ENCODE measurements around the gene EN1. TPM values are rescaled to one million over a fixed set of nuclear protein-coding genes. Genes with fewer than 3 reads are reported as not detected.

Gene EN1
- total and polyA plus RNA-seq, 7 experiments from 2014 or later: not detected

DNA sequence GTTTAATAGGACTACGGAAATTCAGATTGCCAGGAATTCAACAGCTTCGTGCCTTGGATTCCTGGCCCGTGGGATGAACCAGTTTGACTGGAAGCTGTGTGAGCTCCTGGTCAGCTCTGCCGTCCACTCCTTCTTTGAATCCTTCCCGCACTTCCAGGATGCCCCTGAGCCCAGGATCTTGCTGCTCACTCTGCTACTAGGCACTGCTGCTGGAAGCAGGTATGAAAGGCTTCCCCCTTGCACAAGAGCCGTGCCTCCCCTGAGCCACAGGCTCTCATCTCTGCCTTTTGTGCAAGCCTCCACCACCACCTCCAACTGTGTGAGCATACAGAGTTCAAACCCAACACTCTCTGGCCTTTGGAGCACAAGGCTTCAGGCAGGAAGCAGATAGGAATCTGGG is 34.9 kb downstream of the EN1 start:
- H3K27me3 ChIP-seq (ENCODE audit: control insufficient read depth in 2 of 2, insufficient read depth in 2 of 2, low read length in 2 of 2): peaks cover 0 to 5% of the 10 kb centered on the region in 2 donors
- no peaks in the 10 kb centered on the region for H3K36me3 Mint-ChIP-seq
- H3K27ac ChIP-seq (ENCODE audit: low read depth, low read length): no peak overlapping the region
- no peaks in the 10 kb centered on the region for H3K36me3 ChIP-seq (ENCODE audit: control insufficient read depth in 2 of 3, insufficient read depth in 3 of 3, low read length in 3 of 3)
- no peak for DNase-seq
- H3K4me1 Mint-ChIP-seq: peaks cover 0 to 16% (median 2%) of the 10 kb centered on the region in 7 donors
- H3K4me3 Mint-ChIP-seq: no peak overlapping the region
- ATAC-seq: no peak
- H3K4me1 ChIP-seq (ENCODE audit: control insufficient read depth in 2 of 2, insufficient read depth in 2 of 2, low read length in 2 of 2): no peaks in the 10 kb centered on the region
- H3K27me3 Mint-ChIP-seq: peaks cover 35 to 80% (median 70%) of the 10 kb centered on the region in 5 donors
- POLR2A ChIA-PET: no interaction called here
- intact Hi-C loops (cut with micrococcal nuclease): no loop called here
- H3K9me3 Mint-ChIP-seq: peaks cover 0 to 1% (median 0%) of the 10 kb centered on the region in 11 donors
- H3K4me3 ChIP-seq (ENCODE audit: low read length): no peak overlapping the region
- H3K9me3 ChIP-seq (ENCODE audit: control insufficient read depth in 2 of 3, low read length in 3 of 3): no peaks in the 10 kb centered on the region
- CTCF ChIA-PET: no interaction called here
- no peak overlapping the region for H3K27ac Mint-ChIP-seq

DNA sequence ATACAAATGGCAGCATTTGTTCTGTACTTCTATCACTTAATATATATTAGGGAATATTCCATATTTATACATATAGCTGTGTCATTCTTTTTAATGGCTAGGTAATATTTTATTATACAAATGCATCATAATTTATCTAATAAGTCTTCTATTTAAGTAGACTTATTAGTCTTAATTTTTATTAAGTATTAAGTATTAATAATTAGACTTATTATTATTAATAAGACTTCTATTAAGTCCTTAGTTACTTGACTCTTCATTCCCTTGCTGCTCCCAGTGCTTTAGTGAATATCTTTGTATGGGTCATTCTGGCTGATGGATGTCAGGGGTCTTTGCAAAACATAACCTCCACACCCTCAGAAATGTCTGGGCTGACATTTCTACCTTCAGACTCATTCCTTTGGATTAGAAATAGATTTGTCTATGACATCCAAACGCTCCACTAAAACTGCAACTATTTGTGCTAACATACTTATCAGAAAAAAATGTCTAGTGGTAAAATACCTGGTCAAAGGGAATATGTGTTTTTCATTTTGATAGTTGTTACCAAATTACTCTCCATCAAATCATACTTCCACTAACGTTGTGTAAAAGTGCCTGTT is 35.8 kb downstream of the EN1 start:
- Histone ChIP-seq H3K27ac (ENCODE audit: low read depth, low read length) (no peak overlapping the region), H3K4me1 (ENCODE audit: control insufficient read depth in 2 of 2, insufficient read depth in 2 of 2, low read length in 2 of 2) (no peaks in the 10 kb centered on the region), H3K27me3 (ENCODE audit: control insufficient read depth in 2 of 2, insufficient read depth in 2 of 2, low read length in 2 of 2) (peaks cover 0 to 5% of the 10 kb centered on the region in 2 donors), H3K9me3 (ENCODE audit: control insufficient read depth in 2 of 3, low read length in 3 of 3) (no peaks in the 10 kb centered on the region), H3K36me3 (ENCODE audit: control insufficient read depth in 2 of 3, insufficient read depth in 3 of 3, low read length in 3 of 3) (no peaks in the 10 kb centered on the region), H3K4me3 (ENCODE audit: low read length) (no peak overlapping the region)
- no peak for ATAC-seq
- POLR2A ChIA-PET: no interaction called here
- Mint-ChIP-seq H3K27ac (no peak overlapping the region), H3K4me3 (no peak overlapping the region), H3K27me3 (peaks cover 45 to 79% (median 70%) of the 10 kb centered on the region in 5 donors), H3K9me3 (peaks cover 0 to 1% (median 0%) of the 10 kb centered on the region in 11 donors), H3K36me3 (no peaks in the 10 kb centered on the region), H3K4me1 (peaks cover 0 to 16% (median 2%) of the 10 kb centered on the region in 7 donors)
- CTCF ChIA-PET: no interaction called here
- intact Hi-C loops (cut with micrococcal nuclease): no loop called here
- no peak for DNase-seq

DNA sequence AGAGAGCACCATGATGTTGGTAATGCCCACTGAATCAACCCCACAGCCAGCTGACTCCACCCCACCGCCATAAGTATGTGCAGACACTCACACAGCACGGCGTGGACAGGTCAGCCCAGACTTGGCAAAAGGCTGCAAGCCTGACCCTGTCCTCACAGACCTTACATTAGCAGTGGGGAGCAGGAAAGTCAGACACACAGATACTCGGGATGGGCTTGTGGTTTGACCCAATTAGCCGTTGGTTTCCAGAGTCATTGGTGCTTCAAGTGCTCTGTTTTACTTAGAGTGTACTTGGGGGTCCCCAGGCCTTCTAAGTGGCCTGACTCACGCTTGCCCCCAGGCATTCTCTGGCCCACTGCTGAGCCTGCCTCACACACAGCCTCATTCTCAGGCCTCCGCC is 36.7 kb downstream of the EN1 start:
- Mint-ChIP-seq H3K9me3 (peaks cover 0 to 1% (median 0%) of the 10 kb centered on the region in 11 donors), H3K36me3 (no peaks in the 10 kb centered on the region), H3K4me3 (no peak overlapping the region), H3K4me1 (peaks cover 0 to 16% (median 2%) of the 10 kb centered on the region in 7 donors), H3K27ac (no peak overlapping the region), H3K27me3 (peaks cover 53 to 78% (median 70%) of the 10 kb centered on the region in 5 donors)
- Histone ChIP-seq H3K36me3 (ENCODE audit: control insufficient read depth in 2 of 3, insufficient read depth in 3 of 3, low read length in 3 of 3) (no peaks in the 10 kb centered on the region), H3K27ac (ENCODE audit: low read depth, low read length) (no peak overlapping the region), H3K9me3 (ENCODE audit: control insufficient read depth in 2 of 3, low read length in 3 of 3) (no peaks in the 10 kb centered on the region), H3K27me3 (ENCODE audit: control insufficient read depth in 2 of 2, insufficient read depth in 2 of 2, low read length in 2 of 2) (peaks cover 0 to 5% of the 10 kb centered on the region in 2 donors), H3K4me3 (ENCODE audit: low read length) (no peak overlapping the region), H3K4me1 (ENCODE audit: control insufficient read depth in 2 of 2, insufficient read depth in 2 of 2, low read length in 2 of 2) (no peaks in the 10 kb centered on the region)
- intact Hi-C loops (cut with micrococcal nuclease): no loop called here
- ChIA-PET POLR2A (no interaction called here), CTCF (no interaction called here)
- no peak for ATAC-seq
- DNase-seq: no peak

DNA sequence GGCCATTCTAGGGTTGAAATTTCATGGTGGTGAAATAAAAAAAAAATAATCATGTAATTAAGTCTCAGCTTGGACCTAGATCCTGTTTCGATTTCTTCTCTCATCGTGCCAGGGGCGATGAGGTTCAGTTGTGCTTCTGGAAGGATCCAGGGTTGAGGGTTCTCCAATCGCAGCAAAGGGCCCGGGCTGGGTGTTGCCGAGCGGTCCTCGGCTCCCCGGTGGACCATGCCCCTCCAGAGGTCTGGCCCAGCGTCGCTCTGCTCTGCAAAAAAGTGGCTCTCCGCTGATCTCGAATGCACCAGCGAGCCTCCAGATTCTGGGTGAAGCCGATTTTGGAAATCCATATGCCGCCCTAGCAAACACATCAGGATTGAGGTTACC is 39.0 kb downstream of the EN1 start:
- DNase-seq: no peak
- Histone ChIP-seq H3K27me3 (ENCODE audit: control insufficient read depth in 2 of 2, insufficient read depth in 2 of 2, low read length in 2 of 2) (peaks cover 0 to 10% of the 10 kb centered on the region in 2 donors), H3K4me1 (ENCODE audit: control insufficient read depth in 2 of 2, insufficient read depth in 2 of 2, low read length in 2 of 2) (no peaks in the 10 kb centered on the region), H3K4me3 (ENCODE audit: low read length) (no peak overlapping the region), H3K36me3 (ENCODE audit: control insufficient read depth in 2 of 3, insufficient read depth in 3 of 3, low read length in 3 of 3) (no peaks in the 10 kb centered on the region), H3K9me3 (ENCODE audit: control insufficient read depth in 2 of 3, low read length in 3 of 3) (no peaks in the 10 kb centered on the region), H3K27ac (ENCODE audit: low read depth, low read length) (no peak overlapping the region)
- peaks cover 0 to 1% (median 0%) of the 10 kb centered on the region in 11 donors for H3K9me3 Mint-ChIP-seq
- no peaks in the 10 kb centered on the region for H3K36me3 Mint-ChIP-seq
- peaks cover 52 to 74% (median 69%) of the 10 kb centered on the region in 5 donors for H3K27me3 Mint-ChIP-seq
- intact Hi-C loops (cut with micrococcal nuclease): no loop called here
- peak overlapping the region in 9 of 10 donors; percentile 33 to 69 (median 60) for H3K4me3 Mint-ChIP-seq
- peaks cover 0 to 16% (median 2%) of the 10 kb centered on the region in 7 donors for H3K4me1 Mint-ChIP-seq
- peak overlapping the region in 1 of 9 donors; percentile 51 for H3K27ac Mint-ChIP-seq
- ChIA-PET CTCF (interaction anchor here (0.7 kb wide), 1 partner anchor 16 kb away, joined by 3 read pairs; no protein-coding TSS in a partner anchor), POLR2A (no interaction called here)
- no peak for ATAC-seq

DNA sequence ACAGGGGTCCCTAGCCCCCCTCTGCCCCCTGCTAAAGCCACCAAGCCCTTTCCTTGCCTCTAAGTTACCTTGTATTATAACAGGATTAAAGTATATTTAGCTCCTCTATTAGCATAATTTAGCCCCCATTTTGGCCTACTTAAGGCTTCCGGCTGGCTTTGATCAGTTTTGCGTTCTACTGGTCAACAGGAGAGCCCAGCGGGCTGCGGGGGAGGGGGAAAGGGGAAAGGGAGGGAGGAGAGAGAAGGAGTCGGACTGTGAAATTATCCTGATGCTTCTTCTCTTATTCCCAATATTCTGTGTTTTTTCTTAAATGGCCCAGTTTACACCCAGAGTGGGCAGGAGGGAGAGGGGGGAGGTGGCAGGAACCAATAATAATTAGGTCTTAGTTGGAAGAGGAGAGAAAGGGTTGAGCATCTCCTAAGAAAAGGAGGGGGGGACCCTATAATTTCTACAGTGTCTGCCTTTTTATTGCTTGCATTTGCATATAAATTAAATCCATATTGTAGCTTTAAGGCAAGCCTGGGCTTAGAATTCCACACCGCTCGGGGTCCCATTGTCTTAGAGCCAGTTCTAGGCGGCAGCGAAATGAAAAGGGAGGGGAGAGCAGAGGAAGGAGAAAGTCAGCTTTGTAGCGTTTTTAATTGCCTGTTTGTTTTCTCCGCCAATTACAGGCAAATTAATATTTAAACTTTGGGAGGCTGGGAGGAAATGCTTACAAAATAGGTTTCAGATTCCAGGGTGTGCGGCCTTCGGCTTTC is 39.6 kb downstream of the EN1 start:
- H3K4me1 ChIP-seq (ENCODE audit: control insufficient read depth in 2 of 2, insufficient read depth in 2 of 2, low read length in 2 of 2): no peaks in the 10 kb centered on the region
- H3K36me3 ChIP-seq (ENCODE audit: control insufficient read depth in 2 of 3, insufficient read depth in 3 of 3, low read length in 3 of 3): no peaks in the 10 kb centered on the region
- peaks cover 0 to 8% of the 10 kb centered on the region in 2 donors for H3K27me3 ChIP-seq (ENCODE audit: control insufficient read depth in 2 of 2, insufficient read depth in 2 of 2, low read length in 2 of 2)
- H3K4me3 ChIP-seq (ENCODE audit: low read length): no peak overlapping the region
- ATAC-seq (no peak), DNase-seq (no peak)
- ChIA-PET POLR2A (no interaction called here), CTCF (interaction anchor here (0.7 kb wide), 1 partner anchor 16 kb away, joined by 3 read pairs; no protein-coding TSS in a partner anchor)
- H3K4me3 Mint-ChIP-seq: peak overlapping the region in 9 of 10 donors; percentile 33 to 69 (median 60)
- intact Hi-C loops (cut with micrococcal nuclease): no loop called here
- no peaks in the 10 kb centered on the region for H3K36me3 Mint-ChIP-seq
- H3K27ac ChIP-seq (ENCODE audit: low read depth, low read length): no peak overlapping the region
- H3K27me3 Mint-ChIP-seq: peaks cover 49 to 74% (median 69%) of the 10 kb centered on the region in 5 donors
- no peaks in the 10 kb centered on the region for H3K9me3 ChIP-seq (ENCODE audit: control insufficient read depth in 2 of 3, low read length in 3 of 3)
- H3K9me3 Mint-ChIP-seq: peaks cover 0 to 1% (median 0%) of the 10 kb centered on the region in 11 donors
- peaks cover 0 to 16% (median 1%) of the 10 kb centered on the region in 7 donors for H3K4me1 Mint-ChIP-seq
- H3K27ac Mint-ChIP-seq: peak overlapping the region in 1 of 9 donors; percentile 51

DNA sequence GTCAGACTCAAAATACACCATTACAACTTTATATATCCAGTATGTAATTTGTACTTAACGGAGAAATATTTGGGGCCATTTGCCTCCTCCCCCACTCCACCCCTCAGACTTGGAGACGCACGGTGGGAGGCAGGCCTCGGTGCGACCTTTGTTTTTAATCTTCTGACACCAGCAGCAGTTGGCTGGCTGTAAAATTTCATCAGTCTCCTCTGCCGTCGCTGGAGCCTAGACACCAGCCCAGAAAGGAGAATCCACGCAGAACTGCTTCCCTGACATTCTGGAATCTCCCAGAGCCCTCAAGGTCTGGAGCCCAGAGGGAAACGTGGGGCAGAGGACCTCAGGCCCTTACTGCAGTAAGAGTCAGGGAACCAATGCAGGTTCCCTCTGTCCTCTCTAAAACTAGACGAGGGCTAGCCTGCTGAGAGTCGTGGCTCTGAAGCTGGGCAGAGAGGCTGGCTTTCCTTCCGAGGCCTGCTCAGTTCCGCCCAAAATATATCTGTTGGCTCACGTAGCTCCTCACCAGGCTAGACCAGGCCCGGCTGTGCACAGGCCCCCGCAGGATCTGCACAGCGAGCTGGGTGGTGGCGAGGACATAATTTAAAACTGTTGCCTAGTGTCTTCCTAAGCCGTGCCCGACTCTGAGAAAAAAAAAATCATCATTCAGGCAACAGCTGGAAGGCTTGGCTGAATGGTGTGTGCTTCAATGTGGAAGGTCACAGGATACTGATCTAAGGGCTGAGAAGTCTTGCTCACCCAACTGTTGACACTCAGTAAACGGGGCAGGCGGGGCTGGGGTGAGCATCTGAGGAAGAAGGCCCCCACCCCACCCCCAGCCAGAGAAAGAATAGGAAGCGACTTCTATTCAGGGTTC is 40.4 kb downstream of the EN1 start:
- Histone ChIP-seq H3K9me3 (ENCODE audit: control insufficient read depth in 2 of 3, low read length in 3 of 3) (no peaks in the 10 kb centered on the region), H3K4me1 (ENCODE audit: control insufficient read depth in 2 of 2, insufficient read depth in 2 of 2, low read length in 2 of 2) (no peaks in the 10 kb centered on the region), H3K4me3 (ENCODE audit: low read length) (no peak overlapping the region), H3K36me3 (ENCODE audit: control insufficient read depth in 2 of 3, insufficient read depth in 3 of 3, low read length in 3 of 3) (no peaks in the 10 kb centered on the region), H3K27me3 (ENCODE audit: control insufficient read depth in 2 of 2, insufficient read depth in 2 of 2, low read length in 2 of 2) (peaks cover 0 to 7% of the 10 kb centered on the region in 2 donors), H3K27ac (ENCODE audit: low read depth, low read length) (no peak overlapping the region)
- Mint-ChIP-seq H3K36me3 (no peaks in the 10 kb centered on the region), H3K27ac (no peak overlapping the region), H3K4me3 (no peak overlapping the region), H3K27me3 (peaks cover 45 to 70% (median 64%) of the 10 kb centered on the region in 5 donors), H3K4me1 (peaks cover 0 to 16% (median 0%) of the 10 kb centered on the region in 7 donors), H3K9me3 (peaks cover 0 to 1% (median 0%) of the 10 kb centered on the region in 11 donors)
- ATAC-seq: no peak
- POLR2A ChIA-PET: no interaction called here
- DNase-seq: no peak
- CTCF ChIA-PET: no interaction called here
- intact Hi-C loops (cut with micrococcal nuclease): no loop called here

Data from naive thymus-derived CD4-positive, alpha-beta T cell (primary cell).